Endothelial cell of umbilical vein (primary cell): ENCODE measurements around the gene HSD17B14. TPM values are rescaled to one million over a fixed set of nuclear protein-coding genes. Genes with fewer than 3 reads are reported as not detected.
A peak's percentile ranks its signal among the peaks of the same experiment; 100 is the strongest.

Source experiments
- BruUV-seq: library from RNA; stranded (reverse); fragments of 400-500 nt; replicated peaks from 2 replicates; lab custom pipeline; 2021; lab: Mats Ljungman, UMichigan
- CTCF ChIA-PET: fragments of 300-600, 350-600 bp; sonication (Branson Sonifier 250); formaldehyde crosslinking; loops from one replicate; lab custom pipeline; 2021; ENCODE audit warnings: antibody characterized with exemption, inconsistent platforms; lab: Charles Lee
- POLR2A ChIA-PET: fragments of 300-600, 350-600 bp; sonication (Branson Sonifier 250); formaldehyde crosslinking; loops from one replicate; lab custom pipeline; 2021; ENCODE audit warnings: antibody characterized with exemption, inconsistent platforms; lab: Charles Lee
- DNase-seq: peaks from one replicate; pipeline ENCODE4 v3.0.0-alpha.2; 2011; ENCODE audit warnings: low read depth, low spot score
- FAIRE-seq: peaks from 2 replicates; lab custom pipeline; 2011; peaks lifted over from hg19 to GRCh38; lab: Jason Lieb, UNC
- H2AFZ ChIP-seq: 2 replicates; pipeline ENCODE4 v1.6.0; 2012; ENCODE audit warnings: low read depth, low read length, control low read depth, inconsistent platforms
- H3K27ac ChIP-seq: 2 replicates; pipeline ENCODE4 v1.5.1; 2011; ENCODE audit warnings: low read depth, mild to moderate bottlenecking, control low read depth, low read length, moderate library complexity; ENCODE audit not compliant: insufficient read depth
- H3K27me3 ChIP-seq, 2 experiments: 2 replicates each; pipeline versions ENCODE4 v1.6.0 to v1.6.1; 2011; ENCODE audit warnings: low read length in 2 of 2, mixed read lengths in 1 of 2; ENCODE audit not compliant: control insufficient read depth in 2 of 2, insufficient read depth in 2 of 2
- H3K36me3 ChIP-seq, 2 experiments: 2 replicates in 1 of 2; 3 replicates in 1 of 2; pipeline ENCODE4 v1.5.1; 2011; ENCODE audit warnings: low read length in 2 of 2, mild to moderate bottlenecking in 1 of 2, moderate library complexity in 1 of 2; ENCODE audit not compliant: control insufficient read depth in 2 of 2, insufficient read depth in 2 of 2; ENCODE audit errors: extremely low read depth in 1 of 2
- H3K4me1 ChIP-seq: 3 replicates; pipeline ENCODE4 v1.5.1; 2011; ENCODE audit warnings: mild to moderate bottlenecking, low read length; ENCODE audit not compliant: control insufficient read depth, insufficient read depth; ENCODE audit errors: extremely low read depth
- H3K4me2 ChIP-seq: 2 replicates; pipeline ENCODE4 v1.6.1; 2011; ENCODE audit warnings: low read length, control low read depth, mixed read lengths; ENCODE audit not compliant: insufficient read depth
- H3K4me3 ChIP-seq, 3 experiments: fragments of 200-600 bp in 1 of 3; sonication (generic), shearing (Covaris generic) in 1 of 3; replicated peaks in 1 of 3; 2 replicates each; pipeline ENCODE4 v1.5.1; 2011 to 2016; ENCODE audit warnings: control low read depth in 3 of 3, low read length in 3 of 3, mild to moderate bottlenecking in 2 of 3, inconsistent platforms in 1 of 3, low read depth in 1 of 3, moderate library complexity in 1 of 3; ENCODE audit not compliant: insufficient read depth in 1 of 3
- H3K79me2 ChIP-seq: 2 replicates; pipeline ENCODE4 v1.6.0; 2012; ENCODE audit warnings: low read length, inconsistent platforms; ENCODE audit not compliant: control insufficient read depth, insufficient read depth
- H3K9ac ChIP-seq: replicated peaks from 2 replicates; pipeline ENCODE3; 2011; ENCODE audit warnings: low read length, control low read depth; ENCODE audit not compliant: insufficient read depth; ENCODE audit errors: extremely low read depth
- H3K9me1 ChIP-seq: replicated peaks from 3 replicates; pipeline ENCODE4 v1.6.0; 2011; ENCODE audit warnings: mild to moderate bottlenecking, low read length; ENCODE audit not compliant: control insufficient read depth, insufficient read depth; ENCODE audit errors: extremely low read depth
- H3K9me3 ChIP-seq: replicated peaks from 2 replicates; pipeline ENCODE4 v1.5.1; 2012; ENCODE audit warnings: low read length, inconsistent platforms; ENCODE audit not compliant: control insufficient read depth, insufficient read depth
- H4K20me1 ChIP-seq: replicated peaks from 2 replicates; pipeline ENCODE3; 2011; ENCODE audit warnings: mild to moderate bottlenecking, low read length; ENCODE audit not compliant: control insufficient read depth, insufficient read depth; ENCODE audit errors: extremely low read depth
- EZH2 ChIP-seq: IDR thresholded peaks from 2 replicates; pipeline ENCODE4 v1.6.1; 2012; ENCODE audit warnings: borderline replicate concordance, low read depth, mild to moderate bottlenecking, moderate library complexity, low read length, inconsistent platforms; ENCODE audit not compliant: severe bottlenecking
- FOS ChIP-seq: IDR thresholded peaks from 2 replicates; pipeline ENCODE4 v1.6.1; 2011; ENCODE audit warnings: mild to moderate bottlenecking, low read length, moderate library complexity, borderline replicate concordance; ENCODE audit not compliant: insufficient read depth
- GATA2 ChIP-seq: IDR thresholded peaks from 2 replicates; pipeline ENCODE4 v1.7.0; 2011; ENCODE audit warnings: low read depth, mild to moderate bottlenecking, moderate library complexity, mixed read lengths, low read length; ENCODE audit not compliant: insufficient read length, insufficient read depth
- JUN ChIP-seq: IDR thresholded peaks from 2 replicates; pipeline ENCODE4 v1.6.1; 2011; ENCODE audit warnings: borderline replicate concordance, low read depth; ENCODE audit not compliant: insufficient read length, insufficient read depth
- MYC ChIP-seq: IDR thresholded peaks from one replicate; pipeline ENCODE4 v1.6.1; 2011; ENCODE audit warnings: mild to moderate bottlenecking, low read depth, low read length
- POLR2A ChIP-seq: IDR thresholded peaks from 2 replicates; pipeline ENCODE4 v1.6.1; 2012; ENCODE audit warnings: low read depth, mild to moderate bottlenecking, control low read depth, low read length
- POLR2AphosphoS5 ChIP-seq: IDR thresholded peaks from 2 replicates; pipeline ENCODE4 v1.6.1; 2012; ENCODE audit warnings: low read depth, mild to moderate bottlenecking, control low read depth, low read length, moderate library complexity; ENCODE audit not compliant: insufficient read depth
- dilution Hi-C: fragments of 300-500 bp; cut with MboI; formaldehyde crosslinking; loops from one replicate; pipeline ENCODE4 v1.15.0; 2019; ENCODE audit warnings: low sequenced_read_pairs; ENCODE audit not compliant: extremely low pct_ligation_motif_present
- intact Hi-C: fragments of 100-400 bp; cut with micrococcal nuclease; formaldehyde crosslinking; loops from one replicate; pipeline ENCODE4 v1.10.0; 2022
- polyA plus RNA-seq, 4 experiments: library from polyadenylated mRNA; depleted of rRNA in 3 of 4; stranded (reverse) in 3 of 4; unstranded in 1 of 4; fragments of >200 nt; gene quantifications; 2 replicates each; pipeline versions ENCODE4 v1.2.1 to v1.2.3, GENCODE V29; 2011 to 2012; ENCODE audit warnings: missing spikeins in 1 of 4
- total RNA-seq: library from RNA; stranded (reverse); gene quantifications from 2 replicates; pipeline ENCODE4 v1.2.3, GENCODE V29; 2021
- TF ChIP-seq, protein P1 (sequence below), 2 donors: IDR thresholded peaks; 1 replicate in 1 of 2; 2 replicates in 1 of 2; pipeline ENCODE4 v1.5.1; 2011; ENCODE audit warnings: low read length in 2 of 2, mild to moderate bottlenecking in 2 of 2, moderate library complexity in 2 of 2, control low read depth in 1 of 2, inconsistent platforms in 1 of 2, low read depth in 1 of 2; ENCODE audit not compliant: insufficient read depth in 1 of 2; ENCODE audit errors: extremely low read depth in 1 of 2
- TF ChIP-seq, protein P2 (sequence below): IDR thresholded peaks from 2 replicates; pipeline ENCODE4 v1.6.1; 2011; ENCODE audit not compliant: insufficient read depth, insufficient read length

The HSD17B14 gene
- total and polyA plus RNA-seq, 2 donors (not counting 3 experiments of a cell fraction or from before 2014, with no cell fraction given), result 20.9 to 46.3 TPM

DNA sequence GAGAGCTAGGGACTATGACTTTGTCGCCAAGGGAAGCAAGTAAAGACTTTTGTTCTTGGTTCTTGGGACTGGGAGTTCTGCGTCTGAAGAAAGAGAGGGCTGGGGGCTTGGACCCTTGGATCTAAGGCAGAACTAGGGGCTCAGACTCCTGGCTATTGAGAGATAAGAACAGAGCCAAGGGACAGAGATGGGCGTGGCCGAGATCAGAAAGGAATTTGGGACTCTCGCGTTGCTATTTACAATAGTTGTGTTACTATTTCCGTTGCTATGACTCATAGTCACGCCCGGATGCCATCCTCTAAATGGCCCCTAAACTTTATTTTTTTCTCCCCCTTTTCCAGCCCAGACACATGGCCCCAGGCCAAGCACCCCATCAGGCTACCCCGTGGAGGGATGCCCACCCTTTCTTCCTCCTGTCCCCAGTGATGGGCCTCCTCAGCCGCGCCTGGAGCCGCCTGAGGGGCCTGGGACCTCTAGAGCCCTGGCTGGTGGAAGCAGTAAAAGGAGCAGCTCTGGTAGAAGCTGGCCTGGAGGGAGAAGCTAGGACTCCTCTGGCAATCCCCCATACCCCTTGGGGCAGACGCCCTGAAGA, 36.7 kb upstream of the HSD17B14 start:
- TF ChIP-seq JUN, result peak; percentile 98
- peak; percentile 59 for TF ChIP-seq GATA2
- TF ChIP-seq POLR2AphosphoS5, result peak; percentile 89
- peak; percentile 92 for TF ChIP-seq FOS
- TF ChIP-seq, protein P1, sequence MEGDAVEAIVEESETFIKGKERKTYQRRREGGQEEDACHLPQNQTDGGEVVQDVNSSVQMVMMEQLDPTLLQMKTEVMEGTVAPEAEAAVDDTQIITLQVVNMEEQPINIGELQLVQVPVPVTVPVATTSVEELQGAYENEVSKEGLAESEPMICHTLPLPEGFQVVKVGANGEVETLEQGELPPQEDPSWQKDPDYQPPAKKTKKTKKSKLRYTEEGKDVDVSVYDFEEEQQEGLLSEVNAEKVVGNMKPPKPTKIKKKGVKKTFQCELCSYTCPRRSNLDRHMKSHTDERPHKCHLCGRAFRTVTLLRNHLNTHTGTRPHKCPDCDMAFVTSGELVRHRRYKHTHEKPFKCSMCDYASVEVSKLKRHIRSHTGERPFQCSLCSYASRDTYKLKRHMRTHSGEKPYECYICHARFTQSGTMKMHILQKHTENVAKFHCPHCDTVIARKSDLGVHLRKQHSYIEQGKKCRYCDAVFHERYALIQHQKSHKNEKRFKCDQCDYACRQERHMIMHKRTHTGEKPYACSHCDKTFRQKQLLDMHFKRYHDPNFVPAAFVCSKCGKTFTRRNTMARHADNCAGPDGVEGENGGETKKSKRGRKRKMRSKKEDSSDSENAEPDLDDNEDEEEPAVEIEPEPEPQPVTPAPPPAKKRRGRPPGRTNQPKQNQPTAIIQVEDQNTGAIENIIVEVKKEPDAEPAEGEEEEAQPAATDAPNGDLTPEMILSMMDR (IDR thresholded peaks at IDR 0.05; ENCODE audit: extremely low read depth in 1 of 2, insufficient read depth in 1 of 2, low read depth in 1 of 2, low read length in 2 of 2), result no peak
- TF ChIP-seq, protein P2, sequence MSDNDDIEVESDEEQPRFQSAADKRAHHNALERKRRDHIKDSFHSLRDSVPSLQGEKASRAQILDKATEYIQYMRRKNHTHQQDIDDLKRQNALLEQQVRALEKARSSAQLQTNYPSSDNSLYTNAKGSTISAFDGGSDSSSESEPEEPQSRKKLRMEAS, result no peak
- no peak for TF ChIP-seq EZH2
- no peak for TF ChIP-seq MYC
- peak; percentile 62 for TF ChIP-seq POLR2A
- ChIA-PET POLR2A (interaction anchor here (0.6 to 2.3 kb wide), 7 partner anchors 28 to 120 kb away, joined by 4 to 13 read pairs (median 7); partner anchors contain the start of genes GYS1, HSD17B14, NUCB1 and RUVBL2), CTCF (interaction anchor here (1.1 to 6.0 kb wide), 6 partner anchors 27 to 120 kb away, joined by 3 to 45 read pairs (median 9); partner anchors contain the start of genes GYS1, NUCB1 and RUVBL2)
- H3K4me3 ChIP-seq, result peak overlapping the region; percentile 93 to 100 (median 100)
- no peaks in the 10 kb centered on the region for H3K27me3 ChIP-seq
- H3K79me2 ChIP-seq, result peaks cover 40% of the 10 kb centered on the region
- no peak overlapping the region for H2AFZ ChIP-seq
- no peaks in the 10 kb centered on the region for H4K20me1 ChIP-seq
- dilution Hi-C loops, result no loop called here
- peak overlapping the region; percentile 94 for H3K4me2 ChIP-seq
- FAIRE-seq (peak; percentile 93), DNase-seq (peak; percentile 96)
- H3K27ac ChIP-seq, result peak overlapping the region; percentile 100
- H3K9me1 ChIP-seq, result no peaks in the 10 kb centered on the region
- H3K9ac ChIP-seq, result peak overlapping the region; percentile 100
- H3K4me1 ChIP-seq, result peaks cover 25% of the 10 kb centered on the region
- H3K36me3 ChIP-seq, result peaks cover 15 to 20% of the 10 kb centered on the region in 2 experiments
- no TSS peak for BruUV-seq
- no peaks in the 10 kb centered on the region for H3K9me3 ChIP-seq
- intact Hi-C loops, result loop anchor here (1.0 to 2.0 kb wide), 5 partner anchors 28 to 120 kb away; partner anchors contain the start of genes BCAT2, FTL, GYS1 and NUCB1
